G401 (cell line): ENCODE data around the gene PTPRH. TPM values are rescaled to one million over a fixed set of nuclear protein-coding genes. Genes with fewer than 3 reads are reported as not detected.

Experiments
- DNase-seq: peaks from one replicate; pipeline ENCODE4 v3.0.0-alpha.2; 2015; ENCODE audit warnings: low spot score
- in situ Hi-C: cut with HindIII; loops from 2 replicates; pipeline ENCODE4 v1.10.0; 2016; ENCODE audit warnings: low sequenced_read_pairs, mixed read lengths
- total RNA-seq: library from RNA; depleted of rRNA; stranded (reverse); fragments of >200 nt; shearing (Covaris generic); gene quantifications from 2 replicates; pipeline ENCODE4 v1.2.3, GENCODE V29; 2014; rRNA removed

Gene PTPRH, protein sequence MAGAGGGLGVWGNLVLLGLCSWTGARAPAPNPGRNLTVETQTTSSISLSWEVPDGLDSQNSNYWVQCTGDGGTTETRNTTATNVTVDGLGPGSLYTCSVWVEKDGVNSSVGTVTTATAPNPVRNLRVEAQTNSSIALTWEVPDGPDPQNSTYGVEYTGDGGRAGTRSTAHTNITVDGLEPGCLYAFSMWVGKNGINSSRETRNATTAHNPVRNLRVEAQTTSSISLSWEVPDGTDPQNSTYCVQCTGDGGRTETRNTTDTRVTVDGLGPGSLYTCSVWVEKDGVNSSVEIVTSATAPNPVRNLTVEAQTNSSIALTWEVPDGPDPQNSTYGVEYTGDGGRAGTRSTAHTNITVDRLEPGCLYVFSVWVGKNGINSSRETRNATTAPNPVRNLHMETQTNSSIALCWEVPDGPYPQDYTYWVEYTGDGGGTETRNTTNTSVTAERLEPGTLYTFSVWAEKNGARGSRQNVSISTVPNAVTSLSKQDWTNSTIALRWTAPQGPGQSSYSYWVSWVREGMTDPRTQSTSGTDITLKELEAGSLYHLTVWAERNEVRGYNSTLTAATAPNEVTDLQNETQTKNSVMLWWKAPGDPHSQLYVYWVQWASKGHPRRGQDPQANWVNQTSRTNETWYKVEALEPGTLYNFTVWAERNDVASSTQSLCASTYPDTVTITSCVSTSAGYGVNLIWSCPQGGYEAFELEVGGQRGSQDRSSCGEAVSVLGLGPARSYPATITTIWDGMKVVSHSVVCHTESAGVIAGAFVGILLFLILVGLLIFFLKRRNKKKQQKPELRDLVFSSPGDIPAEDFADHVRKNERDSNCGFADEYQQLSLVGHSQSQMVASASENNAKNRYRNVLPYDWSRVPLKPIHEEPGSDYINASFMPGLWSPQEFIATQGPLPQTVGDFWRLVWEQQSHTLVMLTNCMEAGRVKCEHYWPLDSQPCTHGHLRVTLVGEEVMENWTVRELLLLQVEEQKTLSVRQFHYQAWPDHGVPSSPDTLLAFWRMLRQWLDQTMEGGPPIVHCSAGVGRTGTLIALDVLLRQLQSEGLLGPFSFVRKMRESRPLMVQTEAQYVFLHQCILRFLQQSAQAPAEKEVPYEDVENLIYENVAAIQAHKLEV
- 5.2 and 20.7 TPM in 2 replicates for total RNA-seq

DNA sequence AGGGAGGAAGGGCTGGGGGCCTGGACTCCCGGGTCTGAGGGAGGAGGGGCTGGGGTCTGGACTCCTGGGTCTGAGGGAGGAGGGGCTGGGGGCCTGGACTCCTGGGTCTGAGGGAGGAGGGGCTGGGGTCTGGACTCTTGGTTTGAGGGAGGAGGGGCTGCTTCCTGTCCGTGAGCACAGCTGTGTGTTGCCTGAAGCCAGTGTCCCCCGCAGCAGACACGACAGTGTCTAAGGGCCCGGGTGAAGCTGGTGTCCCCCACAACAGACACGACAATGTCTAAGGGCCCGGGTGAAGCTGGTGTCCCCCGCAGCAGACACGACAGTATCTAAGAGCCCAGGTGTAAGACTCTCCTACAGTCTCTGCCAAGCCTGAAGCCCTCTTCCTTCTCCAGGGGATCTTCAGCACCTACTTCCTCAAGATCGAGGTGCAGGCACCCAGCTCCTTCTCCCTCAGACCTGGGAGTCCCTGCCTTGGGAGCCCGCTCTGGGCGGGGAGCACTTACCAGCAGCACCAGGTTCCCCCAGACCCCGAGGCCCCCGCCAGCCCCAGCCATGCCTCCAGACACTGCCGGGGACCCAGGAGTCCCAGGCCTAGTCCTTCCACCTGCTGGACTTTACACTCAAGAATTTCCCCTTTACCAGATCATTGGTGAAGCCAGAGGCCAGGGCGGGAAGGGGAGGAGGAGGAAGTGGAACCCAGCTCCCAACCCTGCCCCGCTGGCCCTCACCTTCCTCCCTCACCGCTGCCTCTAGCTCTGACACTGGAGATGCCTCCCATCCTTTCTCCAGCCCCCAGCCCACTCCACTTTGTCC, at the start of gene PTPRH:
TSS of gene PTPRH (minus strand) at position 622 of the 813 bp plus-strand sequence. CDS start at position 554, 68 bp downstream.
- in situ Hi-C loops = no loop called here
- DNase-seq = no peak

DNA sequence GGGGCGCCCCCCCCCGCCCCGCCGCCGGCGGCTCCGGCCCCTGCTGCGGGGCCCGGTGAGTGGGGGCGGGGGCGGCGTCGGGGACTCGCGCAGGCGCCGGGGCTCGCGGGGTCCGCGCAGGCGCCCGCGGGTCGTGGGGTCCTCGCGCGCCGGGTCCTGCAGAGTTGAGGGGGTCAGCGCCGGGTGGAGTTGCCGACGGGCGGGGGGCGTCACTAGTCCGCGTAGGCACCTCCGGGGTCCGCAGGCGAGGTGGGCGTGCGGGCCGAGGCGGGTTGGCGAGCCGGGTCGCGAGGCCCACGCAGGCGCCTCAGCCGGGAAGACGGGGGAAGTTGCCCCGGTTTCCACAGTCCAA, 49.2 kb upstream of the PTPRH start:
- no peak for DNase-seq
- in situ Hi-C loops = loop anchor here (10.0 kb wide), 1 partner anchor 156 kb away; no protein-coding TSS in a partner anchor

DNA sequence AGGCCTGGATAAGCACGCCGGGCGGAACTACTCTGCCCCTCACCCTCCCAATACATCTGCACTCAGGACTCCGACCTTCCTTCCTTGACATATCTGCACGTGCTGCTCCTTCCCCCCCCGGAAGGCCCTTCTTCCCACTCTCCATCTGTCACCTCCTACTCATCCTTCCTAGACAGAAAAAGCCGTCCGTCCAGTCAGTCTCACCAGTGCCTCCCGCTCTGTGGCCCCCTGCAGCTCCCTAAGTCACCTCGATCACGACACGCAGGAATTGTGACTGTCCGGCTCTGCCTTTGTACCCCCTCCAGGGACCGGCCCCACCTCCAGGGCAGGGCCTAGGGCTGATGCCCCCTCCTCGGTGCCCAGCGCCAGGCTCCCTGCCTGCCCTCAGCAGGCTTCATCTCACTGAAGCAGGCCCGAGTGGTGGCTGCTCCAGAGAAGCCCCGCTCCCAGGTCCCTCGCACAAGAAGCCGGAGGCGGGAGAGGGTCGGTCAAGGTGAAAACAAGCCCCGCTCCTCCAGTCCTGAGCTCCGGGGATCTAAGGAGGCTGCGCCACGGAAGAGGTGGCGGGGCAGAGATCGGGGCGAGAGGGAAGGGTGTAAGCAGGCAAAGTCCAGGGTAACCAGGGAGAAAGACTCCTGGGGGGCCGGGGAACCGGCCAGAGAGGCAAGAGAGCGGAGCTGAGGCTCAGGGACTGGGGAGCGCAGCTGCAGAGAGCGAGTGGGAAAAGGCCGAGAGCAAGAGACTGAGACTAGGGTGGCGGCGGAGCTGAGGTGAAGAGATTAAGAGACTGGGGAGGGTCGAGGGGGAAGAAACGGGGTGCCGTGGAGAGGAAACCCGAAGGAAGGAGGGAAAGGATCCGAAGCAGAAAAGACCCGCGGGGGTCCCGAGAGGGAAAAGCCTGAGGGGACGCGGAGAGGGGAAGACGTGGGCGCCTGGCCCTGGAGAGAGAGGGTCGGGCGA, 48.4 kb upstream of the PTPRH start:
- in situ Hi-C loops = loop anchor here (10.0 kb wide), 1 partner anchor 157 kb away; no protein-coding TSS in a partner anchor
- no peak for DNase-seq

DNA sequence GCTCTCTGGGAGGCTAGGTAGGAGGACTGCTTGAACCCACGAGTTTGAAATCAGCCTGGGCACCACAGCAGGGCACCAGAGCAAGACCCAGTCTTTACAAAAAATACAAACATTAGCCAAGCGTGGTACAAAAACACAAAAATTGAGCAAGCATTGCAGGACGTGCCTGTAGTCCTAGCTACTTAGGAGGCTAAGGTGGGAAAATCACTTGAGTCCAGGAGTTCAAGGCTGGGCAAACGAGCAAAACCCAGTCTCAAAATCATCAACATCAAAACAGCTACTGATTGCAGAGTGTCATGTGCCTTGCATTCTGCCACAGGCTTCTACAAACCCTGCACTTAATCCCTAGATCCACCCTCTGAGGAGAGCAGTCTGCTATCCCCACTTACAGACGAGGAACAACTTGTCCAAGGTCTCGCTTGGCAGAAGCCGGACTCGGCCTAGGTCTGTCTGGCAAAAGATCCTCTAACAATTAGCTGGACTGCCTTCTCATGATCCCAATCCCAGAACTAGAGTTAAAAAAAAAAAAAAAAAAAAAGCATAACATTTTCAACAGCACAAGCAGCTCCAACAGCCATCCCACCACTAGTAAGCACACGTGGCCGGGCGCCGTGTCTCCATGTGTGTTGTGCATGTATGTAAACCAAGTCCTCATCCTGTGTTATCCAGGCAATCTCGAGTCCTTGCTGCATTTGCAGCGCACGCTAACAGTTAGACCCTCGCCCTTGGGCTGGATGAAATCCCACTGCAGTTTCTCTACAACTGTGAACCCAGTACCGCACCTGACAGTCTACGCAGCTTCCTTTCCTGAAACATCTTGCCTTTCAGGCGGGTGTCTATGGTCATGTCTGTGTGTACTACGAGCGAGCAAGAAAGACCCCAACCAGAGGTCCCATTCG, 47.5 kb upstream of the PTPRH start:
- no peak for DNase-seq
- in situ Hi-C loops = loop anchor here (10.0 kb wide), 1 partner anchor 158 kb away; no protein-coding TSS in a partner anchor

DNA sequence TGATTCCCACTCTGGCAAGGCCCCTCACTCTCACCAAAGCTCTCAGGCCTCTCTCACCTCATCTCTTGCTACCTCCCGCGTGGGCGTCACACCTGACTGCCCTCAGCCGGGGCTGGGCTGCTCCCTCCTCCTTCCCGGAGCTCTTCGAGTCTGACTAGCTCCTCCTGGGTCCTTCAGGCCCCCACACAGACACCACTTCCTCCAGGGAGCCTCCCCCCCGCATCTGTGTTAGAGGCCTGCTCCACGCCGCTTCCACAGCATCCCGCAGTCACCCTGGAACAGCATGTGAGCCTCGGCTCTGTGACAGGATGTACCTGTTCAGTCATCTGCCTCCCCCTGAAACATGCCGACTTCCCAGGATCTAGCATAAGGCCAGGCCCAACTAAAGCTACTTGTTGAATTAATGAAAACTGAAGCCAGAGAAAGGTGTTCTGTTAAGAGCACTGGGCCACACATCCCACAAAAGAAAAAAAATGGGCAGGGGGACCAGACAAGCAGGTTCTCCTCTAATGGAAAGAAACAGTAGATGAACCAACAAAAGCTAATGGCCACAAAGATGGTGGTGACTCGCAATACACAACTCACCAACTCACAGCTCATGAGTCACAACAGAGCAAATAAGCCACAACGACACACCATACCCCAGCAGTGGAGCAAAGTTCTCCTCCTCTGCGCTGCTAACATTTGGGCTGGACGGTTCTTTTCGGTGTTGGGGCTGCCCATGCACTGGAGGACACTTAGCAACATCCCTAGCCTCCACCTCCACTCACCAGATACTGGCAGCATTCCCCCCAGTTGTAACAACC, 46.5 kb upstream of the PTPRH start:
- in situ Hi-C loops = loop anchor here (10.0 kb wide), 1 partner anchor 159 kb away; no protein-coding TSS in a partner anchor
- DNase-seq = no peak

DNA sequence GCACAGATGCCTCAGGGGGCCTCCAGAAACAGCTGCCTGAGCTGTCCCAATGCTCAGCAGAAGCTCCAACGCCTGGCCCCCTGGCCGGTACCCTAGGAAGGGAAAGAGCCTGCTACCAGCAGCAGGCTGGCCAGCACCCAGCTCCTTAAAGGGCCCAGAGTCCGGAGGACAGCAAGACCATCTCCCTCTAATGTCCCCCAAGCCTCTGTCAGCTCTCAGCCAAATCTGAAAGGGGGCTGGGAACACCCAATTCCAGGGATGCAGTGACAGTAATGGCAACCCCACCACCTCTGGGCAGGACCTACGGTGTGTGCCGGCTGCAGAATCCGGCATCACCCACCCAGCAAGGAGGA, 45.3 kb upstream of the PTPRH start:
- in situ Hi-C loops = loop anchor here (10.0 kb wide), 1 partner anchor 160 kb away; no protein-coding TSS in a partner anchor
- no peak for DNase-seq

DNA sequence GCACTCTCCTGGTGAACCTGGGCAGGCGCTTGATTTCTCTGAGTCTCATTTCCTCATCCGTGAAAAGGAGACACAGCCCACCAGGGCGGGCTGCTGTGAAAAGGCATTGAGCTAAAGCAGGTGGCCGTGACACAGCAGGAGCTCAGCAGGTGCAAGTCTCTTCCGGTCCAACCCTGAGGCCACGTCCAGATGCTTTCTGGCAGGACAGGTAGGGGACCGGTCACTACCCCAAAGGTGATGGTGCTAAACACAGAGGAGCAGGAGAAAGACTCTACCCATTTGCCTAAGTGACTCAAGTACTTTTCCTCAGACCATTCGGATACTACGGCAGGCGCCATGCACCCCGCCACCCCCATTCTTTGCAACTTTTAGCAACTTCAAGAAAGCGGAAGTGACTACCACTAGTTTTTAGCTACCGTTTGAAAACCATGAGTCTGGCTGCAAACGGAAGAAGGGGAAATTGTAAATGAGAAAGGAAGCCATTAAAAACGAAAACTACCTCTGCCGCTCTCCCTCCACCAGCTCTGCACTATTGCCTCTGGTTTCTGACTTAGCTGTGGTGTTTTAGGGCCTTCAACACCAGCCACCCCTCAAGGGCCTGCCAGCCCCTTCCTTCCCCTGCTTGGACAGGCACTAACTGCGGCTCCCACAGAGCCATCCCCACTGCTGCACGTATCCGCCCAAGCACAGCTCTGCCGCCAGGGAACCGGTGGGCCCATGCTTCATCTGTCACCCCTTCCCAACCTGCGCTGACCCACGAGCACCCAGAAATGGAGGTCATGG, 44.7 kb upstream of the PTPRH start:
- in situ Hi-C loops = loop anchor here (10.0 kb wide), 1 partner anchor 161 kb away; no protein-coding TSS in a partner anchor
- DNase-seq = no peak

DNA sequence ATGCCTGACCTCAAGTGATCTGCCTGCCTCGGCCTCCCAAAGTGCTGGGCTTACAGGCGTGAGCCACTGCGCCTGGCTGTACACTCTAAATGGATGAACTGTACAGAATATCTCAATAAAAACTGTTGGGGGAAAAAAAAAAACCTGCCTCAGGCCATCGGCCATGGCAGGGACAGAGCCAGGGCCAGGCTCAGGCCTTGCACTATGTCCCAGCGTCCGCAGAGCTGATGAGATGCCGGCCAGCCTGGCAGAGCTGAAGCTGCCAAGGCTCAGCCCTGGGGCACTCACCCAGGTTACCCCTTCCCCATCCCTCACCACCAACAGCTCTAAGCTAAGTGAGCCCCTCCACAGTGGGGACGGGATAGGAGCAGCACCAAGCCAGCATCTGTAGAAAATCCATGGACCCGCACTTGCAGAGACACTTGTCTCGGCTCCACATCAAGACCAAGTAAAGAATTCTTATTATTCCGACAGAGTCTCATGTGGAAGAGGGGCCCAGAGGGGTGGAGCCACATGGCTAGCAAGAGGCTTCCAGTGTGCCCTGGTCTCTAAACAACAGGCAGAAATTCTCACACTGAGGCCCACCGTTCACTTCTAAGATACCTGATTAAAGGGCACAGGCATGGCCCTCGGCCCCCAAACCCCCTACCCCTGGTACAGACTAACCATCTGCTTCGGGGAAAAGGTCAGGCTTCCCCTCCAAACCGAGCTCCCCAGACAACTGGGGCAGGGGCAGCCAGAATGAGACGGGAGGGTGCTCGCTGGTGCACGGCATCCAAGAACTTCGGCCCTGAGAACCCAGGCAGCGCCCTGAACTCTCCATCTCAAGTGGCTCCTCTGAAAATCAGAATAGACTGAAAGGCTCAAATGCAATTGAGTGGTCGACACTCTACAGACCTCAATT, 43.7 kb upstream of the PTPRH start:
- no peak for DNase-seq
- in situ Hi-C loops = loop anchor here (10.0 kb wide), 1 partner anchor 162 kb away; no protein-coding TSS in a partner anchor

DNA sequence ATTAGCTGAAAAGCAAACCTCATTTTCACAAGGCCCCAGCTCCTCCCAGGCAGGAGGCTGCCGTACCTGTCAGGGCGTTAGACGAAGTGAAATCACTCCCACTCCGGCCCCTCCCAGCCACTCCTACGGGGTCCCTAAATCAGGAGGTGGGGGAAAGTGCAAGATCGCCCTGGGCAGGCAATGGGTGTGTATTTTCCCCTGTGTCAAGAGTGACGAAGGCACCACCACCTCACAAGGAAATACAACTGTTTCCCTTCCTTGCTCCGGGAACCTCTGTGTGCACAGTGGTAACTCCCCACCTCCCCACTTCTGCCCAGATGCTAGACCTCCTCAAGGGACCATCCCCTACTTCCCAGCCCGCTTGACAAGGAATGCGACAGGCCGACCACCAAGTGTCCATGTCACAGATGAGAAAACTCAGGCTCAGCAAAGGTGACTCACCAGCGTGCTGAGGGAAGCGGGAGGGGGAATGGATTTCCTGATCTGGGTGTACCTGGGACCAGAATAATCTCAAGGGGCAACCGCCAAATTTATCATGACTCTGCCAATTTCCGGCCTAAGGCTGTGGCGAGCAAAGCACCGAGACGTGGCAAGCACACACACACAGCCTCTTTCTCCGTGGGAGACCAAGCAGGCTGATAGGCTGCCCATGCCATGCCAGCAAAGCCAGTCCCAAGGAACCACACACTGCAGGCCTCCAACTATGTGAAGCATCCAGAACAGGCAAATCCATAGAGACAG, 42.2 kb upstream of the PTPRH start:
- no peak for DNase-seq
- in situ Hi-C loops = loop anchor here (10.0 kb wide), 1 partner anchor 163 kb away; no protein-coding TSS in a partner anchor

DNA sequence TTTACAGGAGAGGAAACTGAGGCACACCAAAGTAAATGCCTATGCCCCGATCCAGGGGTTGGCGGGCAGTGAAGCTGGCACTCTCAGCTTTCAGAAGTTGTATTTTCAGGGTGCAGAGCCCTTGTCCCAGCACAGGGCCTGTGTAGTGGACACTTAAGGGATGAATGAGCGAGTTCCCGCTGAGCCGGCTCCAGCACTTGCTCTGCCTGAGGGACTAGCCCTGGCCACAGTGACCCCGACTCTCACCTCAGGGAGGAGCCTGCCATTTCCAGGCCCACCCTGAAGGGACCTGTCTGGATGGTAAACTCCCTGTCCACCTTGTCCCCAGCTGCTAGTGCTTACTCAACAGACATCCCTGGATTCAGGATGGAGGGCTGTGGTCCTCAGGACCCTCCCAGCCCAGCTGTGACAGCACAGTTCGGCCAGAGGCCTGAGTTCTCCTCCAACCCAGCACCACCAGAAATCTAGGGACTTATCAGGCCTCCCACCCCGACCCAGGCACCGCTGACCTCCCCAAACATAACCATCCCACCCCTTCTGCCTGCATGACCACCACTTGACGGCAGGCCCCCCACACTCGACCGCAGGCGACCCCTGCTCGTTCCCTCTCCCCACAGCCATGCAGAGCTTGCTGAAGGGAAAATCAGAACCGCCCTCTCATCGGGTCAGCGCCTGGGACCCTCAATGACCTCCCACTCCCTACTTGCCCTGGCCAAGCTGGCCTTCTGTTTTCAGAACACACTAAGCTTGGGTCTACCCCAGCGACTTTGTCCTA, 41.1 kb upstream of the PTPRH start:
- in situ Hi-C loops = loop anchor here (10.0 kb wide), 1 partner anchor 164 kb away; no protein-coding TSS in a partner anchor
- no peak for DNase-seq

DNA sequence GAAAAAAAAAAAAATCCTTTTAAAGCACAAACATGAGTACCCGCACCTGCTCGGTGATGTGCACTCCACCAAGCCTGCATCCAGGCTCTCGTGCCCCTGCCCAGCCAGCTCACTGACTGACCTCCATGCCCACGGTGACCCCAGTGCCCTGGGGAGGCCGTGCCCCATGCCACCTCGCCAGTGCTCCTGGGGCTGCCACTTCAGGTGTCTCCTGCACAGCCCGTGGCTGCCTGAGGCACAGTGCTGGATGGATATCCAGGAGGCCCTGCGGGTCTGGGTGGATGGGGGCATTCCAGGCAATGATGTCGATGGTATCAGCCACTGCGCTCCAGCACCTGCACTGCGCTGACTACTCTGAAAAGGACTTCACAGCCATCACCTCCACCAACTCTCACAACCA, 40.5 kb upstream of the PTPRH start:
- no peak for DNase-seq
- in situ Hi-C loops = loop anchor here (10.0 kb wide), 1 partner anchor 165 kb away; no protein-coding TSS in a partner anchor

DNA sequence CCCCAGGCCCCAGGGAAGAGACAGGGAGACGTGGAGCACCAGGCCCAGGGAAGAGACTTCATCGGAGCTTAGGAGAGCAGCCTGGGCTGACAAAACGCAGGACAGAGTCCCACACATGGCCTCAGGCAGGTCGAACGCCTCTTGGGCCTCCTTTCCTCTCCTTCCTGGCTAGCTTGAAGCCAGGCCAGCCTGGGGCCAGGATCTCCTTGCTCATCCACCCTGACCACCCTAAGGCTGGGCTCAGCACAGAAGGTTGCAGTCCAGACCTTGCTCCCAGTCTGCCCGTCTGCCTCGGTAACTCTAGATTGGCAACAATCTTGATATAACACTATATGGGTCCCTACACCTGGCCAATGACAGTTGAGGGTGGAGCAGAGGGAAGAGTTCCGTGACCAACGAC, 39.4 kb upstream of the PTPRH start:
- DNase-seq = no peak
- in situ Hi-C loops = no loop called here
